Mucosa of descending colon (tissue), 3 donors: Measurements from ENCODE around the gene AGAP1. TPM values are rescaled to one million over a fixed set of nuclear protein-coding genes. Genes with fewer than 3 reads are reported as not detected.
A peak's percentile ranks its signal among the peaks of the same experiment; 100 is the strongest.

Experiments used
- ATAC-seq: fragments of 200-7000 bp; cut with Tn5 transposase; one replicate; pipeline ENCODE4 v1.9.1; 2020; ENCODE audit warnings: mild to moderate bottlenecking, moderate library complexity
- DNase-seq, 3 donors: peaks; one replicate each; pipeline ENCODE4 v3.0.0-alpha.2; 2020
- H3K36me3 ChIP-seq: fragments of 200-600 bp; one replicate; pipeline ENCODE4 v1.8.0; 2021; ENCODE audit warnings: low read depth, mild to moderate bottlenecking
- H3K4me1 ChIP-seq: fragments of 200-600 bp; one replicate; pipeline ENCODE4 v1.8.0; 2021; ENCODE audit warnings: low read depth, mild to moderate bottlenecking
- H3K4me3 ChIP-seq: fragments of 200-600 bp; one replicate; pipeline ENCODE4 v1.8.0; 2021; ENCODE audit warnings: mild to moderate bottlenecking
- H3K9me3 ChIP-seq: fragments of 200-600 bp; one replicate; pipeline ENCODE4 v1.8.0; 2021; ENCODE audit warnings: mild to moderate bottlenecking
- intact Hi-C, 2 donors: fragments of 100-400 bp; cut with DNase I in 1 of 2; cut with micrococcal nuclease in 1 of 2; formaldehyde crosslinking; loops; one replicate each; pipeline versions ENCODE4 v1.11.0 to v1.11.1; 2022; cut with DNase I, micrococcal nuclease
- total RNA-seq, 3 donors: library from RNA; stranded (reverse); fragmentation: NEBNext Ultra II Directional in 2 of 3; extraction: Animal tissue kit (Norgen Biotek cat#: 25700) in 2 of 3; gene quantifications; one replicate each; pipeline versions ENCODE4 v1.2.1 to v1.2.4, GENCODE V29; 2021 to 2023
- TF ChIP-seq, protein P1 (sequence below): fragments of 200-600 bp; IDR thresholded peaks from one replicate; pipeline ENCODE4 v1.8.0; 2022; ENCODE audit warnings: antibody characterized with exemption, mild to moderate bottlenecking
- donor health status: DM: no; HTN: no; CAD: no; lungs with moderate emphysema.
- donor health status: DM: no; HTN: no; CAD: no.
- donor health status: DM: no; HTN: yes; CAD: no.

Gene AGAP1
- total RNA-seq, 3 donors from 2014 or later: 68.1 to 112 (median 88.9) TPM

DNA sequence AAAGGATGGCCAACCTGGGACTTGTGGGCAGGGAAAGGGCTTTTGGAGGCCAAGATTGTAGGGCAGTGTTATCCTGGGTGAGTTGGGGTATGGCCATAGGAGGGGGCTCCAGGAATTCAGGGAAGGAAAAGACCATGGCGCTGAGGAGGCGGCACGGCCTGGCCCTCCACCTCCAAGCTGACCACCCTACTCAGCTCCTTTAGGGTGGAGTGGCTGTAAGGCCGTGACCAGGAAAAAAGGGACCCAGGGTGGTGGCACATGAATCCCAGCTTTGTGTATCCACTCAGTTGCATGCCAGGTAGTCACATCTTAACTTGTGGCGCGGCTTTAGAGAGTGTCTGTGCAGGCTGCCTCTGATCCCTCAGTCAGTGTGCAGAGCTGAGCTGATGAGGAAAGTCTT is 168.1 kb downstream of the AGAP1 start:
- DNase-seq (no peak), ATAC-seq (no peak)
- intact Hi-C loops: no loop called here
- TF ChIP-seq, protein P1, sequence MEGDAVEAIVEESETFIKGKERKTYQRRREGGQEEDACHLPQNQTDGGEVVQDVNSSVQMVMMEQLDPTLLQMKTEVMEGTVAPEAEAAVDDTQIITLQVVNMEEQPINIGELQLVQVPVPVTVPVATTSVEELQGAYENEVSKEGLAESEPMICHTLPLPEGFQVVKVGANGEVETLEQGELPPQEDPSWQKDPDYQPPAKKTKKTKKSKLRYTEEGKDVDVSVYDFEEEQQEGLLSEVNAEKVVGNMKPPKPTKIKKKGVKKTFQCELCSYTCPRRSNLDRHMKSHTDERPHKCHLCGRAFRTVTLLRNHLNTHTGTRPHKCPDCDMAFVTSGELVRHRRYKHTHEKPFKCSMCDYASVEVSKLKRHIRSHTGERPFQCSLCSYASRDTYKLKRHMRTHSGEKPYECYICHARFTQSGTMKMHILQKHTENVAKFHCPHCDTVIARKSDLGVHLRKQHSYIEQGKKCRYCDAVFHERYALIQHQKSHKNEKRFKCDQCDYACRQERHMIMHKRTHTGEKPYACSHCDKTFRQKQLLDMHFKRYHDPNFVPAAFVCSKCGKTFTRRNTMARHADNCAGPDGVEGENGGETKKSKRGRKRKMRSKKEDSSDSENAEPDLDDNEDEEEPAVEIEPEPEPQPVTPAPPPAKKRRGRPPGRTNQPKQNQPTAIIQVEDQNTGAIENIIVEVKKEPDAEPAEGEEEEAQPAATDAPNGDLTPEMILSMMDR: no peak
- H3K9me3 ChIP-seq: no peaks in the 10 kb centered on the region
- no peaks in the 10 kb centered on the region for H3K36me3 ChIP-seq
- no peak overlapping the region for H3K4me3 ChIP-seq
- peaks cover 45% of the 10 kb centered on the region for H3K4me1 ChIP-seq

GRCh38 chr2:235663875-235664274 is 170.0 kb downstream of the AGAP1 start:
- intact Hi-C loops: no loop called here
- DNase-seq: no peak
- Histone ChIP-seq H3K4me3 (no peak overlapping the region), H3K9me3 (no peaks in the 10 kb centered on the region), H3K36me3 (no peaks in the 10 kb centered on the region), H3K4me1 (peaks cover 26% of the 10 kb centered on the region)
- TF ChIP-seq, protein P1: no peak
- ATAC-seq: no peak

DNA sequence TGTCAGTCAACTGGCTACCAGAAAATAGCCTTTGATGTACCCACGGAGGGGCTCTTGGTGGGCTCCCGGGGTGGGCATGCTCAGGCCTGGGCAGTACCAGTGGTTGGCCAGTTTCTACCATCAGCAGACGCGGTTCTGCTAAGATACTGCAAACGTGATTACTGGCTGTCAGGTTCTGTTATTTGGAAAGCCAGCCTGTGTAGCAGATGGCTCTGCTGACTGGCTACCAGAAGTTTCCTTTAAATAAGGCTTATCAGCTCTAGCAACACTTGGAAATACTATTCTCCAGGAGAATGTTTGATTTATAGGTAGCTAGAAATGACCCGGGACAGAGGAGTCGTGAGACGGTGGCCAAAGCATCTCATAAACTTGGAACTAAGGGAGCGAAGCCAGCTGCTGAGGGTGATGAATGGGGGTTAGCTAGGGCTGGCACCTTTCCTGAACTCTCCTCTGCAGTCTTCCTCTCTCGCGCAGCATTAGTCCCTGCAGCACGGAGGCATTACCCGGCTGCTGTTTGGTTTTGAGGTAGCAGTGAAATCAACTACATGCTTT is 171.9 kb downstream of the AGAP1 start:
- Histone ChIP-seq H3K9me3 (no peaks in the 10 kb centered on the region), H3K4me1 (peaks cover 16% of the 10 kb centered on the region), H3K4me3 (no peak overlapping the region), H3K36me3 (no peaks in the 10 kb centered on the region)
- ATAC-seq (no peak), DNase-seq (no peak)
- intact Hi-C loops: no loop called here
- TF ChIP-seq, protein P1: no peak

- no peaks in the 10 kb centered on the region for H3K9me3 ChIP-seq
- intact Hi-C loops: no loop called here
- TF ChIP-seq, protein P1: no peak
- no peak overlapping the region for H3K4me3 ChIP-seq
- H3K4me1 ChIP-seq: peaks cover 17% of the 10 kb centered on the region
- no peaks in the 10 kb centered on the region for H3K36me3 ChIP-seq
- peak; percentile 36 for ATAC-seq
- DNase-seq: peak in 1 of 3 donors; percentile 70
Observed at GRCh38 chr2:235666213-235666781, 172.5 kb downstream of the AGAP1 start.

DNA sequence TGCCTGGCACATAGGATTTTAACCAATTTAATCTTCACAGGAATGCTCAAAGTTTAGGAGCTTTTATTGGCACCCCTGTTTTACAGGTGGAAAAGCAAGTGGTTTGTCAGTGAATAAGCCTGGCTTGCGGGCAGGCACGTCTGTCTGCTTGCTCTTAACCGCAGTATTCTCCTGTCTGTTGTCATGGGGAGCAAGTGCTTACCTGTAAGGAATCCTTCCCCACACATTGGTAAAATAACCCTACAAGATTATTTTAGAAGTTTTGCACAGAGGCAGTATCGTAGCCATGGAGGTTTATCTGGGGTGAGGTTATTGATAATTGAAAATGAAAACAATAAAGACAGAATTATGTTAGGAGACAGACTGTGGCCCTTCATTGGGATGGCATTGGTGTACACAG is 174.9 kb downstream of the AGAP1 start:
- H3K4me3 ChIP-seq: no peak overlapping the region
- H3K9me3 ChIP-seq: no peaks in the 10 kb centered on the region
- no peaks in the 10 kb centered on the region for H3K36me3 ChIP-seq
- intact Hi-C loops: no loop called here
- TF ChIP-seq, protein P1: no peak
- ATAC-seq: no peak
- H3K4me1 ChIP-seq: peaks cover 17% of the 10 kb centered on the region
- DNase-seq: no peak
